ENCODE results near the gene LMAN1L.

GRCh38 chr15:74857671-74858368 is 45.2 kb downstream of the LMAN1L start:
- no peak for TF ChIP-seq EZH2phosphoT487 (IDR thresholded peaks at IDR 0.05; ENCODE audit: insufficient read depth, low read depth)
- no peak for TF ChIP-seq EZH2 (IDR thresholded peaks at IDR 0.05; ENCODE audit: insufficient read depth, poor library complexity, severe bottlenecking)

Measured in GM23248 (cell line).